ENCODE results near the gene ZNF608.

Gene ZNF608

DNA sequence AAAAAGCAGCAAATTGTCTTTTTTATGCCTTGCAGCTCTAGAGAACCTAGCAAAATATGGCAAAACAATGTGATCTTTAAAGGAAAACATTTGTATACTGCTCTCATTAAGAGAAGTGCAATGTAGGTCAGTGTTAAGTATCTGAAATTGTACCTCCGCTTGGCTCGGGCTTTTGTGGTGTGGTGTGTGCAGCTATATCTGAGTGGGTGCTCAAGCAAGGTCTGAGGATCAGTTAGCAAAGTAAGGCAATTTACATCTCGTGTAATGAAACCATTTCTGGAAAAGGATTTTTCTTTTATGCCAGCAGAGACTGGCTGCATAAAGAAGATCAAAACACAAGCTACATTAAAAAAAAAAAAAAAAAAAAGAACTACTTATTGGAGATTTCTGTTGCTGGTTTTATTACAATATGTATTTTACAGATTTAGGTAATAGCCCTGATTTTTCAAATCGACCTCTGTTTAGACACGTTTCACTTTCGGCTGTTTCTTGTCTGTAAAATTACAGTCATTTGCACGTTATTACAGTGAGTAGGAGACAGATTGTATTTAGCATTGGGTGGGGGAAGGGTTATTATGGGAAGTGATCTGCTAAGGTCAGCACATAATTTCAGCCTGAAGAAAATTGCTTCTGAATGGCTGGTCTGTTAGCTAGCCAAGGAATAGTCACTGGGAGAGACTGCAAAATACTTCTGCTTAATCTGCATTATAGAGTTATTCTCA is 7.9 kb upstream of the ZNF608 start:
- no peak for DNase-seq (ENCODE audit: low read depth)
- no peak overlapping the region for H3K4me3 ChIP-seq (ENCODE audit: control insufficient read depth, low read depth, low read length)
- TF ChIP-seq, protein P1, sequence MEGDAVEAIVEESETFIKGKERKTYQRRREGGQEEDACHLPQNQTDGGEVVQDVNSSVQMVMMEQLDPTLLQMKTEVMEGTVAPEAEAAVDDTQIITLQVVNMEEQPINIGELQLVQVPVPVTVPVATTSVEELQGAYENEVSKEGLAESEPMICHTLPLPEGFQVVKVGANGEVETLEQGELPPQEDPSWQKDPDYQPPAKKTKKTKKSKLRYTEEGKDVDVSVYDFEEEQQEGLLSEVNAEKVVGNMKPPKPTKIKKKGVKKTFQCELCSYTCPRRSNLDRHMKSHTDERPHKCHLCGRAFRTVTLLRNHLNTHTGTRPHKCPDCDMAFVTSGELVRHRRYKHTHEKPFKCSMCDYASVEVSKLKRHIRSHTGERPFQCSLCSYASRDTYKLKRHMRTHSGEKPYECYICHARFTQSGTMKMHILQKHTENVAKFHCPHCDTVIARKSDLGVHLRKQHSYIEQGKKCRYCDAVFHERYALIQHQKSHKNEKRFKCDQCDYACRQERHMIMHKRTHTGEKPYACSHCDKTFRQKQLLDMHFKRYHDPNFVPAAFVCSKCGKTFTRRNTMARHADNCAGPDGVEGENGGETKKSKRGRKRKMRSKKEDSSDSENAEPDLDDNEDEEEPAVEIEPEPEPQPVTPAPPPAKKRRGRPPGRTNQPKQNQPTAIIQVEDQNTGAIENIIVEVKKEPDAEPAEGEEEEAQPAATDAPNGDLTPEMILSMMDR (conservative IDR thresholded peaks at IDR 0.05; ENCODE audit: control insufficient read depth, insufficient read depth, low read depth, low read length): no peak

DNA sequence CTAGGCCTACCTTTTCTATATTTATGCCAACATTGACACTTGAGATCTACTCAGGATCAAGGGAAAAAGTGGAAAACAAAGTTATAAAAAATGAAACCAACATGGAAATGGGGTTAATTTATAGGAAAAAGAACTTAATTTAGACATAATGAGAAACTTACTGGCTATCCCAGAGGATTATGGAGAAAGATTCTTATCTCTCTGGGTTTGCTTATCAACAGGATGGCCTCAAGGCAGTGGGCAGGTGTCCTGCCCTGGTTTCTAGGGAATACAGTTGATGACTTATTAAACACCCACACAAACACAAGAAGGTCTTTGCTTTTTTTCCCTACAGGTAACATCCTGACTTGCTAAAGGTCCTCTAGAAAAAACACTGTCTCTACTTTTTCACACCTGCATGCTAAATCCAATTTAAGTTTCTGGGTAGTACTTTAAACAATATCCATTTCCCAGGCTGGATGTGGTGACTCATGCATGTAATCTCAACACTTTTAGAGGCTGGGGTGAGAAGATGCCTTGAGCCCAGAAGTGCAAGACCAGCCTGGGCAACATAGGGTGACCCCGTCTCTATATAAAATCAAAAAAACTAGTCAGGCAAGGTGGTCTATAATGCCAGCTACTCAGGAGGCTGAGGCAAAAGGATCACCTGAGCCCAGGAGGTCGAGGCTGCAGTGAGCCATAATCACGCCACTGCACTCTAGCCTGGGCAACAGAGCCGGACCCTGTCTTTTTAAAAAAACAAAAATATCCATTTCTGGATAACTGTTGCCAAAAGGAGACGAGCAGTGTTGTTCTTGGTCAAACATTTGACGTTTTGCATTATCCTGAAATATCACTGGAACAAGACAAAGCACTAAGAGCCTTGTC is 6.6 kb upstream of the ZNF608 start:
- TF ChIP-seq, protein P1 (conservative IDR thresholded peaks at IDR 0.05; ENCODE audit: control insufficient read depth, insufficient read depth, low read depth, low read length): no peak
- no peak for DNase-seq (ENCODE audit: low read depth)
- H3K4me3 ChIP-seq (ENCODE audit: control insufficient read depth, low read depth, low read length): no peak overlapping the region

DNA sequence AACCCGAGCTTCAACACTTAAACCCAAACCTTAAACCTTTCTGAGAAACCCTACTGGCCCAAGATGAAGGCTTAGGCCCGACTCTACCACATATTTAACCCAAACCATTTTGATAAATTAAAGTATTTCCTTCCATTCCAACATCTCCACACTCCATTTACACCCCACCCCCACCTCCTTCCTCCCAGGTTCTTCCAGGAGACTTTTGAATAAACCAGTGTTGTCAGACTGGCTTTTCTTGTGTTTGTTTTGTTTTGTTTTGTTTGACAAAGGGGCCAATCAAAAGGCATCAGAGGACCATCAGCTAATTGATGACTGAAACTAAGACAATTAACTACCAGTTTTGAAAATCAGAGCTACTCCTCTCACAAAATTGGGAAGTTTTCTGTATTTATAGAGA is 4.6 kb upstream of the ZNF608 start:
- H3K4me3 ChIP-seq (ENCODE audit: control insufficient read depth, low read depth, low read length): no peak overlapping the region
- DNase-seq (ENCODE audit: low read depth): no peak
- TF ChIP-seq, protein P1 (conservative IDR thresholded peaks at IDR 0.05; ENCODE audit: control insufficient read depth, insufficient read depth, low read depth, low read length): no peak

DNA sequence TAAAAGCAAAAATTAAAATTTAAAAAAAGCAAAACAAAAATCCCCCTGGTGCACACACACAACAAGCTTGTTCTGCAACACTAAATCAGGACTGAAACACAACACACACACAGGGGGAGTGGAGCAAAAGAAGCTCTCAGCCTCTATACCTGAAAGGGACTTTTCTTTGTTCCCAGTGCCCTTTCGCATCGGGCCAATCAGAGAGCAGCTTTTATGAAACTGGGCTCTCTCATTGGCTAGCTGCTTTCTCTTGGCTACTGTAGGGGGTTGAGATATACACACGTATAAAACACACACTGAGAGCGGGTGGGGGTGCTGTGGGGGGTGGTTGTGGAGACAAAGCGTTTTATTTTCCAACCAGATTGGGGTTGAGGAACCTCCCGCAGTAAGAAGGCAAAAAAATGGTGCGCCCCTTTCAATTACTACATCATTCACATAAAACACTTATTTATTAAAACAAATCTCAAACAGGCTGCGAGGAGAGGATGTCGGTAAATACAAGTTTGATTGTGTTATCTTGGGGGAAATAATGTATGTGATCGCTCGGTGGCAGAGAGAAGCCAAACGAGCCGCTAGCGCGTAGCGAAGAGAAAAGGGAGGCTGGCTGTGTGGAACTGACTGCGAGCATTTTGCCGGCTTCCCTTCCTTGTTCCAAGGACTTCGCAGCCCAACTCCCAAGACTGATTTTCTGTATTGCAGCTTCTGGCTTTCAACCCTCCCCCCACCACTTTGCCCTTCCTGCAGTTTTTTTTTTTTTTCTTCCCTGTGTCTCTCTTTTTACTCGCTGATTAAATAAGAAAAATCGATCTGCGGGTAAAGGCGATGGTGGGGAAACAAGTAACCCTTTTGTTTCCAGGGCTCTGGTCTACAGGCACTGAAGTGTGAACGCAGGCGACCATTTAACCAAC is 2.5 kb upstream of the ZNF608 start:
- TF ChIP-seq, protein P1 (conservative IDR thresholded peaks at IDR 0.05; ENCODE audit: control insufficient read depth, insufficient read depth, low read depth, low read length): no peak
- H3K4me3 ChIP-seq (ENCODE audit: control insufficient read depth, low read depth, low read length): peak overlapping the region; percentile 63
- peak; percentile 85 for DNase-seq (ENCODE audit: low read depth)

DNA sequence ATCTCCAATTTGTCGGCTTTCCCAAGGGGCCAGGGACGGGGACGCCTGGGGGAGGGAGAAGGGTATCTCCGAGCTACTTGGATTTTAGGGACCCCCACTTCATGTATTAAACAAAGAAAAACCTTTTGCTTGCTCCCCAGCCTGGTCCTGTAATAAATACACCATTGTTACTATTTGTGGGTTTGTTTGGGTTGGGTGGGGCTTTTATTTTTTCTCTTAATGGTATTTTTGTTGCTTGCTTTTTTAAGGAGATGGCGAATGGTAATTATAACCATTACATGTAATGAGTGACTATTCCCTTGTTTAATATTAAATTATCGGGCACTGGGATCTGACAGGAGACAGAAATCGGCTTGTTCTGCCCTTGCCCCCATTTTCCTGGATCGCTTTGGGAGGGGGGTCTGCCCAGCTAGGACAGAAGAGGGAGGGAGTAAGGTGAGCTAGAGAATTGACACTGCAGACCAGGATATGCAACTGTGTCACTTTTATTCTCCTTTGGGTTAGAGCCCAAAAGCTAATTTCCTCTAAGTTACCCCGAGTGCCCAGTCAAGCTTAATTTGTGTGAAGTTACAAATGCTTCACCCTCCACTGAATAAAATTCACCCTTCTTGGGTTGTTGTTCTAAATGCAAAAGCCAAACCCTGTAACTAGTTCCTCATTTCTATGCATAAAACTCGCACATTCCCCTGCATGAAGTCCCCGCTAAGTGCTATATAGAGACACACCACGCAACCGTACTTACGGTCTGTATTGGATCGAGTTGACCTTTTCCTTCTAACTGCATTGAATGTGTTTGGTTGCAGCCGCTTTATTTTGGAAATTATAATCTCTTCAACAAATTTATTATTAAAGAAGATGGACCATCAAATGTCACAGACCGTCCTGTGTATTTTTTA is 1.6 kb upstream of the ZNF608 start:
- H3K4me3 ChIP-seq (ENCODE audit: control insufficient read depth, low read depth, low read length): peak overlapping the region; percentile 63
- DNase-seq (ENCODE audit: low read depth): peak; percentile 38
- TF ChIP-seq, protein P1 (conservative IDR thresholded peaks at IDR 0.05; ENCODE audit: control insufficient read depth, insufficient read depth, low read depth, low read length): no peak

Data from fibroblast of mammary gland (primary cell).